ENCODE results near the gene COL6A5. TPM values are rescaled to one million over a fixed set of nuclear protein-coding genes. Genes with fewer than 3 reads are reported as not detected.
A peak's percentile ranks its signal among the peaks of the same experiment; 100 is the strongest.

Gene COL6A5
- polyA plus RNA-seq, 3 donors, result not detected

DNA sequence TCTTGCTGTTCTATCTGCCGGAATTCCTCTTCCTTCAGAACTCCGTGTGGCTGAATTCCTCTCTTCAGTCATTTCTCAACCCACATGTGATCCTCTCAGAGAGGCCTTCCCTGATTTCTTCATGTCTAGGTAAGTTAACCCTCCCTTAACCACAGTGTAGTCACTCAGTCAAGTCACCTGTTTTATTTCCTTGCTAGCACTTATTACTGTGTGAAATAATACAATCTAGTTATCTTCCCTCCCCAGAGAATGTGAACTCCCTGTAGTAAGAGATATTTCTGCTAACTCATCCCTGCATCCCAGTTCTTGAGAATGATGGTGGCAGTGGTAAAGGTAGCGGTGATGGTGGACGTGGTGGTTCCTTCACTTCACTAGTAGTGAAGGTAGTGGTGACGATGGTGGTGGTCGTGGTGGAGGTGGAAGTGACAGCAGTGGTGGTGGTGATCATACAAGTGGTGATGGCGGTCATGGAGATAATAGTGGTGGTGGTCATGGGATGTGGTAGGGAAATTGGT is 33.3 kb downstream of the COL6A5 start:
- Mint-ChIP-seq H3K4me1 (no peaks in the 10 kb centered on the region), H3K4me3 (no peak overlapping the region), H3K27ac (peak overlapping the region in 1 of 7 donors; percentile 25), H3K9me3 (peaks cover 0 to 11% (median 5%) of the 10 kb centered on the region in 7 donors), H3K27me3 (ENCODE audit: low read depth in 3 of 3) (peaks cover 0 to 5% (median 2%) of the 10 kb centered on the region in 3 donors), H3K36me3 (no peaks in the 10 kb centered on the region)
- Histone ChIP-seq H3K27me3 (ENCODE audit: control insufficient read depth in 2 of 2, insufficient read depth in 2 of 2, low read length in 2 of 2) (no peaks in the 10 kb centered on the region), H3K79me2 (ENCODE audit: insufficient read depth, low read length) (no peaks in the 10 kb centered on the region), H3K4me3 (replicated peaks in 1 of 3; ENCODE audit: low read depth in 2 of 3, low read length in 3 of 3) (no peak overlapping the region), H4K20me1 (ENCODE audit: insufficient read depth, low read length) (no peaks in the 10 kb centered on the region), H3K4me1 (ENCODE audit: control insufficient read depth in 1 of 2, insufficient read depth in 2 of 2, low read length in 2 of 2) (no peaks in the 10 kb centered on the region), H3K9me3 (replicated peaks in 1 of 2; ENCODE audit: control insufficient read depth in 1 of 2, insufficient read depth in 1 of 2, low read length in 2 of 2) (peaks cover 0 to 5% of the 10 kb centered on the region in 2 donors), H3K27ac (ENCODE audit: low read depth in 1 of 2, low read length in 2 of 2) (no peak overlapping the region), H3K9ac (ENCODE audit: insufficient read depth, low read length, poor library complexity, severe bottlenecking) (no peak overlapping the region), H3K36me3 (replicated peaks in 1 of 2; ENCODE audit: control insufficient read depth in 1 of 2, insufficient read depth in 2 of 2, low read length in 2 of 2) (no peaks in the 10 kb centered on the region), H2AFZ (ENCODE audit: insufficient read depth, low read depth, low read length, poor library complexity, severe bottlenecking) (no peak overlapping the region), H3K4me2 (replicated peaks; ENCODE audit: extremely low read depth, low read length, poor library complexity, severe bottlenecking) (no peak overlapping the region)
- intact Hi-C loops (cut with micrococcal nuclease), result no loop called here
- WGBS (ENCODE audit: insufficient coverage), result 90% methylated on average over 6 of the region's 7 CpGs
- TF ChIP-seq CTCF (IDR thresholded peaks at IDR 0.05), result no peak
- DNase-seq, result no peak

- Histone ChIP-seq H2AFZ (ENCODE audit: insufficient read depth, low read depth, low read length, poor library complexity, severe bottlenecking) (no peak overlapping the region), H4K20me1 (ENCODE audit: insufficient read depth, low read length) (no peaks in the 10 kb centered on the region), H3K36me3 (replicated peaks in 1 of 2; ENCODE audit: control insufficient read depth in 1 of 2, insufficient read depth in 2 of 2, low read length in 2 of 2) (no peaks in the 10 kb centered on the region), H3K4me1 (ENCODE audit: control insufficient read depth in 1 of 2, insufficient read depth in 2 of 2, low read length in 2 of 2) (no peaks in the 10 kb centered on the region), H3K4me2 (replicated peaks; ENCODE audit: extremely low read depth, low read length, poor library complexity, severe bottlenecking) (no peak overlapping the region), H3K4me3 (replicated peaks in 1 of 3; ENCODE audit: low read depth in 2 of 3, low read length in 3 of 3) (no peak overlapping the region), H3K27ac (ENCODE audit: low read depth in 1 of 2, low read length in 2 of 2) (no peak overlapping the region), H3K9ac (ENCODE audit: insufficient read depth, low read length, poor library complexity, severe bottlenecking) (no peak overlapping the region), H3K79me2 (ENCODE audit: insufficient read depth, low read length) (no peaks in the 10 kb centered on the region), H3K9me3 (replicated peaks in 1 of 2; ENCODE audit: control insufficient read depth in 1 of 2, insufficient read depth in 1 of 2, low read length in 2 of 2) (peaks cover 0 to 5% of the 10 kb centered on the region in 2 donors), H3K27me3 (ENCODE audit: control insufficient read depth in 2 of 2, insufficient read depth in 2 of 2, low read length in 2 of 2) (no peaks in the 10 kb centered on the region)
- DNase-seq, result no peak
- TF ChIP-seq CTCF (IDR thresholded peaks at IDR 0.05), result no peak
- Mint-ChIP-seq H3K4me1 (no peaks in the 10 kb centered on the region), H3K27ac (no peak overlapping the region), H3K27me3 (ENCODE audit: low read depth in 3 of 3) (peaks cover 0 to 5% (median 2%) of the 10 kb centered on the region in 3 donors), H3K36me3 (no peaks in the 10 kb centered on the region), H3K9me3 (peaks cover 0 to 10% (median 5%) of the 10 kb centered on the region in 7 donors), H3K4me3 (no peak overlapping the region)
- intact Hi-C loops (cut with micrococcal nuclease), result no loop called here
- WGBS (ENCODE audit: insufficient coverage), result 92% methylated on average over 2 of the region's 6 CpGs
Measured at GRCh38 chr3:130379274-130379673, 33.8 kb downstream of the COL6A5 start.

Measured in CD14-positive monocyte (primary cell).